ENCODE results near the gene CHCHD6.

The CHCHD6 gene

GRCh38 chr3:126893651-126894050 lies 189.6 kb downstream of the CHCHD6 start:
- TF ChIP-seq, protein P1, sequence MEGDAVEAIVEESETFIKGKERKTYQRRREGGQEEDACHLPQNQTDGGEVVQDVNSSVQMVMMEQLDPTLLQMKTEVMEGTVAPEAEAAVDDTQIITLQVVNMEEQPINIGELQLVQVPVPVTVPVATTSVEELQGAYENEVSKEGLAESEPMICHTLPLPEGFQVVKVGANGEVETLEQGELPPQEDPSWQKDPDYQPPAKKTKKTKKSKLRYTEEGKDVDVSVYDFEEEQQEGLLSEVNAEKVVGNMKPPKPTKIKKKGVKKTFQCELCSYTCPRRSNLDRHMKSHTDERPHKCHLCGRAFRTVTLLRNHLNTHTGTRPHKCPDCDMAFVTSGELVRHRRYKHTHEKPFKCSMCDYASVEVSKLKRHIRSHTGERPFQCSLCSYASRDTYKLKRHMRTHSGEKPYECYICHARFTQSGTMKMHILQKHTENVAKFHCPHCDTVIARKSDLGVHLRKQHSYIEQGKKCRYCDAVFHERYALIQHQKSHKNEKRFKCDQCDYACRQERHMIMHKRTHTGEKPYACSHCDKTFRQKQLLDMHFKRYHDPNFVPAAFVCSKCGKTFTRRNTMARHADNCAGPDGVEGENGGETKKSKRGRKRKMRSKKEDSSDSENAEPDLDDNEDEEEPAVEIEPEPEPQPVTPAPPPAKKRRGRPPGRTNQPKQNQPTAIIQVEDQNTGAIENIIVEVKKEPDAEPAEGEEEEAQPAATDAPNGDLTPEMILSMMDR (IDR thresholded peaks at IDR 0.05; ENCODE audit: extremely low read depth, insufficient read depth, missing control alignments), result no peak
- DNase-seq (ENCODE audit: low spot score), result no peak
- in situ Hi-C loops (cut with MboI; ENCODE audit: low pct_unique_long_range_greater_than_20kb, low sequenced_read_pairs, unreplicated experiment), result no loop called here

- DNase-seq (ENCODE audit: low spot score), result no peak
- TF ChIP-seq, protein P1 (IDR thresholded peaks at IDR 0.05; ENCODE audit: extremely low read depth, insufficient read depth, missing control alignments), result no peak
- in situ Hi-C loops (cut with MboI; ENCODE audit: low pct_unique_long_range_greater_than_20kb, low sequenced_read_pairs, unreplicated experiment), result no loop called here
Observed at GRCh38 chr3:126894475-126894874, 190.4 kb downstream of the CHCHD6 start.

DNA sequence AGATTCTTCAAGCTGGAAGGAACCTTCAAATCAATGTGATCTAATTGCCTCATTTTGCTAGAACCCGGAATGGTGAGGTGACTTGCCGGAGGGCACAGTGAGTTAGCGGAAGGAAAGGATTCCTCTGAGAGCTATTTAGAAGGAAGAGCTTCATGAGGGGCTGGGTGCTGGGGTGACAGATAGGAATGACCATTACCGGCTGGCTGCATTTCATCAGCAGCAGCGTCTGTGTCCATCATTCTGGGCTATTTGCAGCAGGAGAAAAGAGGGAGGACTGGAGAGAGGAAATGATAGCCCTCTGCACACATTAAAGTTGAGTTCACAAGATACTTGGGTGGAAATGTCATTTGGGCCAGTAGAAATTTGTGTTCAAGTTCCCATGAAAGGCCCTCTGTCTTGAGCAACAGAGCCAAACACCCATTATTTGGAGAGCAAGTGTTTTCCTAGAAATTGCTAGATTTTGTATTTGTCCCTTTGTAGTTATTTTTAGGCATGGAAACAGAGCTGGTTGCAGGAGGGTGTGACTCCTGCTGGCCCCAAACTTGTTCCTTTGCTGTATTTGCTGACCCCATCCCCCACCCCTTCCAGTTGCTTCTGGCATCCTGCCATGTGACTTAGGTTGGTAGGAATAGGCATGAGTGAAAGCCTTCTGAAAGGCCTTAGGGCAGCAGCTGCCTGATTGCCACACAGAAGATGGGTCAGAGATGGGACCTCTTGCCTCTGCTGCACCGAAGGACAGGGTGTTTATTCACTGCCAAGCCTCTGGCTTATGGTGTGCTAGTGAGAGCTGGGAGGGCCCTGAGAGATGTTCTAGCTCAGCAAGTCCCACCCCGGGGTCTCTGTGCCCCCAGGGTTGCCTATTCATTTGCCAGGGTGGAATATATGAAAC lies 191.4 kb downstream of the CHCHD6 start:
- in situ Hi-C loops (cut with MboI; ENCODE audit: low pct_unique_long_range_greater_than_20kb, low sequenced_read_pairs, unreplicated experiment), result no loop called here
- DNase-seq (ENCODE audit: low spot score), result no peak
- TF ChIP-seq, protein P1 (IDR thresholded peaks at IDR 0.05; ENCODE audit: extremely low read depth, insufficient read depth, missing control alignments), result no peak

DNA sequence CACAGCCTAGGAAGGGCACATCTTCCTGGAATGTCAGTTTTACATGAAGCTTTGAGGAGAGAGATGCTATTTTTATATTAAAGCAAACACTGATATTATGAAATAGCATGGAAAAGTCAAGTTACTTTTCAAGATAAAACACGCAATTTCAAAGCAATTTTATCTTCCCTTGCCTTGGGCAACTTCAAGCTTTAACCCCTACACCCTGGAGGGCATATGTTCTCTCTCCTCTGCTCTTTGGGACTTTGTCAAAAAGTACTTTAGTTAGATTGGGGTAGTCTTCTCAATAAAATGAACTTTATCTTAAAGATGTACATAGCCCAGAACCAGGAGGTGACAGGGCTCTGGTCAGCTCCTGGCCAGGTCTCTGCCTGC lies 192.0 kb downstream of the CHCHD6 start:
- TF ChIP-seq, protein P1 (IDR thresholded peaks at IDR 0.05; ENCODE audit: extremely low read depth, insufficient read depth, missing control alignments), result no peak
- DNase-seq (ENCODE audit: low spot score), result no peak
- in situ Hi-C loops (cut with MboI; ENCODE audit: low pct_unique_long_range_greater_than_20kb, low sequenced_read_pairs, unreplicated experiment), result no loop called here

DNA sequence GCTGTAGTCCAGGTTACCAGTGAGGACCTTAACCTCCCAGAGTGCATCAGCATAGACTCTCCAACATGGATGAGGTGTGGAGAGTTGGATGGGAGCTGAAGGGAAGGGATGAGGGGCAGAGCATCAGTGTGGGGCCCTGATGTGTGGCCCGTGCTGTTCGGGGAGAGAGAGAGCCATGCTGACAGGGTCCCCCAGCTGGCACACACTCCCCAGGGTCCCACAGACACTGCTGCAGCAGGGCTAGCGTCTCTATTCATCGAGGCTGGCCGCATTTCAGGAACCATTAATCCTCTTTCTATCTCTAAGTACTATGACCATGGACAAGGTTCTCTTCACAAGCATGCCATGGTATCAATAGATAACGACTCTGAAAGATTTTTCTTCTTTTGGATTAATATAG lies 192.9 kb downstream of the CHCHD6 start:
- in situ Hi-C loops (cut with MboI; ENCODE audit: low pct_unique_long_range_greater_than_20kb, low sequenced_read_pairs, unreplicated experiment), result no loop called here
- TF ChIP-seq, protein P1 (IDR thresholded peaks at IDR 0.05; ENCODE audit: extremely low read depth, insufficient read depth, missing control alignments), result no peak
- DNase-seq (ENCODE audit: low spot score), result no peak

GRCh38 chr3:126897943-126898342 lies 193.9 kb downstream of the CHCHD6 start:
- in situ Hi-C loops (cut with MboI; ENCODE audit: low pct_unique_long_range_greater_than_20kb, low sequenced_read_pairs, unreplicated experiment), result no loop called here
- TF ChIP-seq, protein P1 (IDR thresholded peaks at IDR 0.05; ENCODE audit: extremely low read depth, insufficient read depth, missing control alignments), result no peak
- no peak for DNase-seq (ENCODE audit: low spot score)
